Left lung (tissue), 10 donors: ENCODE results near the gene SERPINA5. TPM values are rescaled to one million over a fixed set of nuclear protein-coding genes. Genes with fewer than 3 reads are reported as not detected.

Source experiments
- ATAC-seq: fragments of 200-7000 bp; cut with Tn5 transposase; one replicate; pipeline ENCODE4 v1.9.1; 2020; ENCODE audit warnings: moderate library complexity
- DNase-seq, 4 donors: peaks; one replicate each; pipeline ENCODE4 v3.0.0-alpha.2; 2013 to 2020
- H3K27ac ChIP-seq, 2 donors: fragments of 200-600 bp; sonication (generic) in 1 of 2; one replicate each; pipeline versions ENCODE4 v1.5.0 to v1.8.0; 2020 to 2021
- H3K27me3 ChIP-seq, 2 donors: fragments of 200-600 bp; sonication (generic) in 1 of 2; one replicate each; pipeline versions ENCODE4 v1.5.0 to v1.8.0; 2020 to 2021
- H3K36me3 ChIP-seq, 2 donors: fragments of 200-600 bp; sonication (generic) in 1 of 2; one replicate each; pipeline versions ENCODE4 v1.5.0 to v1.8.0; 2020 to 2021
- H3K4me1 ChIP-seq, 2 donors: fragments of 200-600 bp; one replicate each; pipeline ENCODE4 v1.8.0; 2021
- H3K4me3 ChIP-seq, 2 donors: fragments of 200-600 bp; sonication (generic) in 1 of 2; one replicate each; pipeline versions ENCODE4 v1.5.0 to v1.8.0; 2020 to 2021; ENCODE audit warnings: mild to moderate bottlenecking in 1 of 2
- H3K9me3 ChIP-seq, 2 donors: fragments of 200-600 bp; sonication (generic) in 1 of 2; one replicate each; pipeline versions ENCODE4 v1.5.0 to v1.8.0; 2020 to 2021
- intact Hi-C, 2 donors: fragments of 100-400 bp; cut with DNase I; formaldehyde crosslinking; loops; one replicate each; pipeline versions ENCODE4 v1.11.2 to v1.14.2; 2022
- polyA plus RNA-seq, 6 donors: library from polyadenylated mRNA; unstranded; fragments of 120-200 nt; gene quantifications; one replicate each; pipeline ENCODE4 v1.2.1, GENCODE V29; 2013; ENCODE audit not compliant: insufficient read length in 6 of 6
- total RNA-seq, 2 donors: library from RNA; stranded (reverse); fragmentation: NEBNext Ultra II Directional; extraction: Animal tissue kit (Norgen Biotek cat#: 25700); gene quantifications; one replicate each; pipeline ENCODE4 v1.2.1, GENCODE V29; 2021
- TF ChIP-seq, protein P1 (sequence below), 2 donors: fragments of 200-600 bp; sonication (generic) in 1 of 2; IDR thresholded peaks; one replicate each; pipeline versions ENCODE4 v1.5.0 to v1.8.0; 2021; ENCODE audit warnings: antibody characterized with exemption in 2 of 2
- donor health status: DM: no; HTN: yes; CAD: no.
- donor health status: DM: no; HTN: no; CAD: no.

SERPINA5 gene
- total and polyA plus RNA-seq, 8 donors = 0.26 to 3.2 (median 0.70) TPM

DNA sequence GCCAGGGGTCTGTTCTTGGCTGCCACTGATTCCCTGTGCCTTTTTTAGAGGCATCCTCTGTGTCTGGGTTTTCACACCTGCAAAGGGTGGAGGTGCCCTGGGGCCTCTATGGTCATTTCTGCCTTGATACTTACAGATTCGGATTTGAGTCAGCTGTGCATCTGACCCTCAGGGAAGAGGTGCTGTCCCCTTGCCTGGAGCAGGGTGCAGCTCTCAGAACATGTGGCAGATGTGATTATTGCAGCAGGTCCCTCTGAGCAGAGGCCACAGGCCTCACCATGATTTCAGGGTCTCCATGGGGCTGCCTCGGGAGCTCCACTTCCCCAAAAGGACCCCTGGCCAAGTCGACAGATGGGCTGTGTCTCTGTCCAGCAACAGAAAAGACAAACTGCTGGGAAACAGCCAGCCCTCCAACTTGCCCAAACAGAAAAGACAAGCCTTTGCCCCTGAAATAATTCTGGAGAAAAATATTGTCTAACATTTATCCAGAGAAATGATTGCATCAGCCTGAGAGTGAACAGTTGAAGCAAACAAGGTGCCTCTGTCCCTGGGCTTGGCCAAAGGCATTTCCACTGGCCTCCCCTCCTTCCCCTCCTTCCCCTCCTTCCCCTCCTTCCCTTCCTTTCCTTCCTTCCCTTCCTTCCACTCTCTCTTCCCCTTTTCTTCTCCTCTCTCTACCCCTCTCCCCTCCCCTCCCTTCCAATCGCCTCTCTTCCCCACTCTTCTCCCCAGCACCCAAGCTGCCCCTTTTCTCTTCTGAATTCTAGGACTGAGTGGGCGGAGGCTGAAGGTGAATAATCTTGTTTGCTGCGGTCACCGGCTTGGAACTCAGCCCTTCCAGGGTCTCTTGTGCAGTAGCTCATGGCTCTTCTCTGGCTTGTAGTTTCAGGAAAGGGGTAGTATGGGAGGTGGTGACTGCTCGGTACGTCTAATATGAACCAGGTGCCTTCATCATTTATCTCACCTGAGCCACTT is 31.6 kb downstream of the SERPINA5 start:
- Histone ChIP-seq H3K9me3 (peaks cover 0 to 18% of the 10 kb centered on the region in 2 donors), H3K4me1 (no peaks in the 10 kb centered on the region), H3K4me3 (peak overlapping the region in 1 of 2 donors; percentile 0), H3K27ac (no peak overlapping the region), H3K36me3 (no peaks in the 10 kb centered on the region), H3K27me3 (no peaks in the 10 kb centered on the region)
- peak; percentile 22 for ATAC-seq
- peak in 2 of 4 donors; percentile 75 to 83 for DNase-seq
- intact Hi-C loops = no loop called here
- TF ChIP-seq, protein P1, sequence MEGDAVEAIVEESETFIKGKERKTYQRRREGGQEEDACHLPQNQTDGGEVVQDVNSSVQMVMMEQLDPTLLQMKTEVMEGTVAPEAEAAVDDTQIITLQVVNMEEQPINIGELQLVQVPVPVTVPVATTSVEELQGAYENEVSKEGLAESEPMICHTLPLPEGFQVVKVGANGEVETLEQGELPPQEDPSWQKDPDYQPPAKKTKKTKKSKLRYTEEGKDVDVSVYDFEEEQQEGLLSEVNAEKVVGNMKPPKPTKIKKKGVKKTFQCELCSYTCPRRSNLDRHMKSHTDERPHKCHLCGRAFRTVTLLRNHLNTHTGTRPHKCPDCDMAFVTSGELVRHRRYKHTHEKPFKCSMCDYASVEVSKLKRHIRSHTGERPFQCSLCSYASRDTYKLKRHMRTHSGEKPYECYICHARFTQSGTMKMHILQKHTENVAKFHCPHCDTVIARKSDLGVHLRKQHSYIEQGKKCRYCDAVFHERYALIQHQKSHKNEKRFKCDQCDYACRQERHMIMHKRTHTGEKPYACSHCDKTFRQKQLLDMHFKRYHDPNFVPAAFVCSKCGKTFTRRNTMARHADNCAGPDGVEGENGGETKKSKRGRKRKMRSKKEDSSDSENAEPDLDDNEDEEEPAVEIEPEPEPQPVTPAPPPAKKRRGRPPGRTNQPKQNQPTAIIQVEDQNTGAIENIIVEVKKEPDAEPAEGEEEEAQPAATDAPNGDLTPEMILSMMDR (IDR thresholded peaks at IDR 0.05) = no peak

DNA sequence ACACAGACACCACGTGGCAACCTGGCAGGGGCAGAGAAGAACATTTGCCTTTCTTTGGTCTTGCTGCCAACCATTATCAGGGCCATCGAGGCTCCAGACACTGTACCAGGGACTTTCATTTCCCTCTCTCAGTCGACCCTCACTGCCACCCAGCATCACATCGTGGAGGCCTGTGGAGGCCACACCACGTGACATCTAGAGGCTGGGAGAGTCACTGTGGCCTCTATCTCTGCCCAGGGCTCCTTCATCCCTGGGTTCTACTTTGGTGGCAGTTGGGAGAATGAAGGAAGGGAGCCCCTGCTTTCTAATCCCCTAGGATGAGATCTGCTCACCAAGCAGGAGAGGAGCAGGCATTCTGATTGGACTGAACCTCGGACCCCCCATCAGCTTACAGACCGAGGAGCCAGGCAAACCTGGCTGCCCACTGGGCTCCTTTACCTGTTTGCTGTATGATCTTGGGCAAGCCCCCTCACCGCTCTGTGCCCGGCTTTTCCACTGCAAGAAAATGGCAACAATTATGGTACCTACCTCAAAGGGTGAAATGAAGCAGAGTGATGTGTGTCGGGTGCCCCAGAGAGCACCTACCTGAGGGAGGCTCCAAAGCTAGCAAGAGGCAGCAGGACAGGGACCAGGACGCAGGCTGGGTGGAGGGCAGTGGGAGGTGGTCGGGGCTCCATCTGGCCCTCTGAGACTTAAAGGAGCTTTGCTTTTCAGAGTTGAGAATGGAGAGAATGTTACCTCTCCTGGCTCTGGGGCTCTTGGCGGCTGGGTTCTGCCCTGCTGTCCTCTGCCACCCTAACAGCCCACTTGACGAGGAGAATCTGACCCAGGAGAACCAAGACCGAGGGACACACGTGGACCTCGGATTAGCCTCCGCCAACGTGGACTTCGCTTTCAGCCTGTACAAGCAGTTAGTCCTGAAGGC is 32.8 kb downstream of the SERPINA5 start:
- TF ChIP-seq, protein P1 (IDR thresholded peaks at IDR 0.05) = no peak
- Histone ChIP-seq H3K4me1 (no peaks in the 10 kb centered on the region), H3K27ac (no peak overlapping the region), H3K4me3 (no peak overlapping the region), H3K27me3 (no peaks in the 10 kb centered on the region), H3K36me3 (no peaks in the 10 kb centered on the region), H3K9me3 (peaks cover 0 to 29% of the 10 kb centered on the region in 2 donors)
- DNase-seq = no peak
- ATAC-seq = no peak
- intact Hi-C loops = no loop called here

DNA sequence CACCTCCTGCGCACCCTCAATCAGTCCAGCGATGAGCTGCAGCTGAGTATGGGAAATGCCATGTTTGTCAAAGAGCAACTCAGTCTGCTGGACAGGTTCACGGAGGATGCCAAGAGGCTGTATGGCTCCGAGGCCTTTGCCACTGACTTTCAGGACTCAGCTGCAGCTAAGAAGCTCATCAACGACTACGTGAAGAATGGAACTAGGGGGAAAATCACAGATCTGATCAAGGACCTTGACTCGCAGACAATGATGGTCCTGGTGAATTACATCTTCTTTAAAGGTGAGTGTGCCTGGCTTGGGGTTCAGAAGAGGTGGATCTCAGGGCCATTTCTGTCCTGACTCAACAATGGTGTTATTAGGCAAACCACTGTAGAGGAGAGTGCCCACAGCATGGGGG is 33.6 kb downstream of the SERPINA5 start:
- TF ChIP-seq, protein P1 (IDR thresholded peaks at IDR 0.05) = no peak
- no peaks in the 10 kb centered on the region for H3K27me3 ChIP-seq
- H3K4me3 ChIP-seq = no peak overlapping the region
- H3K36me3 ChIP-seq = no peaks in the 10 kb centered on the region
- no peaks in the 10 kb centered on the region for H3K4me1 ChIP-seq
- H3K27ac ChIP-seq = no peak overlapping the region
- H3K9me3 ChIP-seq = peaks cover 0 to 37% of the 10 kb centered on the region in 2 donors
- intact Hi-C loops = no loop called here
- no peak for DNase-seq
- ATAC-seq = no peak

DNA sequence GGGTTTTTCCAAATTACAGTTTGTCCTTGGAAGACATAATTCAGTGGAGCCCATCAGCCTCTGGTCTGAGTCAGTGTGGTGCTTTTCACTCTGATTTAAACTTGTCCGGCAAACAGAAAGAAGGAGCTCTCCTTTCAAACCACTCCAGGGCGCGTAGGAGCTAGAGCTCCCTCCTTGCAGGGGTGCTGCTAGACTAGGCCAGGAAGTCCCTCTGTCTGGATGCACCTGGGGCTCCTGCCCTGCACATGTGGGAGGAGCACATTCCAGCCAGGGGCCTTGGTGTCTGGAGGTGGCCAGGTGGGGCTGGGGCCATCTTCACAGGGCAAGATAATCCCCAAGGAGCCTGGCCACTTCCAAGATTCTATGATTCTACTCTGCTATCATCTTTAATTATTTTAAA is 34.0 kb downstream of the SERPINA5 start:
- H3K4me1 ChIP-seq = no peaks in the 10 kb centered on the region
- TF ChIP-seq, protein P1 (IDR thresholded peaks at IDR 0.05) = no peak
- no peak for ATAC-seq

More for the DNA sequence above, 34.0 kb downstream of the SERPINA5 start:
- H3K36me3 ChIP-seq = no peaks in the 10 kb centered on the region
- no peak for DNase-seq
- H3K27me3 ChIP-seq = no peaks in the 10 kb centered on the region
- H3K4me3 ChIP-seq = no peak overlapping the region
- peaks cover 0 to 38% of the 10 kb centered on the region in 2 donors for H3K9me3 ChIP-seq
- intact Hi-C loops = no loop called here
- H3K27ac ChIP-seq = no peak overlapping the region
